HG03025 (cell line): ENCODE data around the gene EXOC4.
"Not testable (repeated sequence)": the region's sequence is repeated elsewhere in the genome, so short reads cannot be mapped to it uniquely, and the experiment has no call there.

Experiments used
- ATAC-seq: cut with Tn5 transposase; IDR thresholded peaks from one replicate; pipeline ENCODE4 v1.9.1; 2021; ENCODE audit warnings: mild to moderate bottlenecking, moderate library complexity; ENCODE audit not compliant: unreplicated experiment, low FRiP score

The EXOC4 gene

DNA sequence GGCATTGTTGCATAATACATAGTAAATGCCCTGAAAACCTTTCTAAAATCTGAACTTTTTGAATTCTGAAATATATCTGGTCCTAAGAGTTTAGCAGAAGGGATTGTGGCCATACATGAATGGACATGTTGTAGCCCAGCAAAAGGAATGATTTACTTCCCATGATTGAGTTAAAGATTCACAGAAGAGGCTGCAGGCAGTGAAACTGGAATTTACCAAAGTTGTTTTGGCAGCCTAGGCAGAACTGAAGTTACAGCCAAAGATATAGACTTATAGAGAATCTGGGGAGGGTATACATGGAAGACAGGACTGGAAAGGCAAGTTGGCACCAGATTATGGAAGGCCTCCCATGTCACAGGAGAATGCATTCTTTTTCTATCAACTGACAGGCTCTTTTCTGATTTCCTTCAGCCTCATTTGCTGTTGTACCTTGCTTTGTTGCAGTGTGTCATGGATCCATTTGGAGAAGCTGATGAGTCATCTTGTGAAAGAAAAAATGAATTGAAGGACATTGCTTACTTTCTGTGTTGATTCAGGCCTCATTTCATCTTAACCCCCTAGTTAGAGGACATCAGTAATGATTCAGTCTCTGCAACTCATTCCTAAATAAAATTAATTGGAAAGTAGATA, 518.1 kb downstream of the EXOC4 start:
- no peak for ATAC-seq

- ATAC-seq: no peak
Measured at GRCh38 chr7:133771788-133772419, 519.0 kb downstream of the EXOC4 start.

DNA sequence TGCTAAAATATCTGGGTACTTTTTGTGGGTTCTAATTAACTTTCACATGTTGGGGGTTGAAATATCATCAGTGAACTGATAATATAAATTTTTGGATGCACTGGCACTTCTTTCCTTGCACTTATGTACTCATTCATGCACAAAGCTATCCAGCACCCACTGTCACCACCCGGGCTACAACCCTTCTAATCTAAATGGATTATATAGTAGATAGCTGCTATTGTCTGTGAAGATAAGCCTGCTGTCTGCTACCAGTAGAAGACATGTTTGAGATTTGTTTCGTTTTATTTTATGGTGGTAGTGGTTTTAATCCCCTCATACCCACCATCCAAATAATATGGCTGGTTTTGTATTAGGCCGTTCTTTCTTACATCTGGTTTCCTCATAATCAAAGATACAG, 520.7 kb downstream of the EXOC4 start:
- ATAC-seq: no peak

DNA sequence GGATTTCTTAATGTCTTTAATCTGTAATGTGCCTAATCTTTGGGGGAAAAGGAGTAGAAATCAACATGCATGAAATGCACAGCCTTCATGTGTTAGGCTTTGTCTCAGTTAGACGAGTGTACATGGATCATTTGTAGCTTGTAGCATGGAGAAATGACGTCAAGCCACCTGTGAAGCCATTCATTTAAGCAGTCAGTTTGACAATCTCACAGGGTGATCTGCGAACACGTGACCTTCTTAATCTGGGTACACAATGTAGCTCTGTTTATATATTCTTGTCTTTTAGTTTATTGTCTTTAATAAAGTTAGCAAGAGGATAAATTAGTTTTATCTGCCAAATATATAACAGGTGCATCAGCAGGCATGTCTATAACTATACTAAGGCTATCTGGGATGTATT, 522.3 kb downstream of the EXOC4 start:
- no peak for ATAC-seq

GRCh38 chr7:133776266-133776665, 523.4 kb downstream of the EXOC4 start:
- ATAC-seq: no peak

- no peak for ATAC-seq
Measured at GRCh38 chr7:133777701-133778100, 524.8 kb downstream of the EXOC4 start.

- ATAC-seq: no peak
Measured at GRCh38 chr7:133778472-133778871, 525.6 kb downstream of the EXOC4 start.

DNA sequence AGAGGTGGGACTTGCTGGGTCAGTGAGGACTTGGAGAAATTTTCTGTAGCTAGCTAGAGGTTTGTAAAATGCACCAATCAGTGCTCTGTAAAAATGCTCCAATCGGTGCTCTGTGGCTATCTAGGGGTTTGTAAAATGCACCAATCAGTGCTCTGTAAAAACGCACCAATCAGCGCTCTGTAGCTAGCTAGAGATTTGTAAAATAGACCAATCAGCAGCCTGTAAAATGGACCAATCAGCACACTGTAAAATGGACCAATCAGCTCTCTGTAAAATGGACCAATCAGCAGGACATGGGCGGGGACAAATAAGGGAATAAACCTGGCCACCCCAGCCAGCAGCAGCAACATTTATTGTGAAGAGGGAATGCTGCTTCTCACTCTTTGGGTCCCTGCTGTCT, 526.7 kb downstream of the EXOC4 start:
- not testable (repeated sequence) for ATAC-seq

DNA sequence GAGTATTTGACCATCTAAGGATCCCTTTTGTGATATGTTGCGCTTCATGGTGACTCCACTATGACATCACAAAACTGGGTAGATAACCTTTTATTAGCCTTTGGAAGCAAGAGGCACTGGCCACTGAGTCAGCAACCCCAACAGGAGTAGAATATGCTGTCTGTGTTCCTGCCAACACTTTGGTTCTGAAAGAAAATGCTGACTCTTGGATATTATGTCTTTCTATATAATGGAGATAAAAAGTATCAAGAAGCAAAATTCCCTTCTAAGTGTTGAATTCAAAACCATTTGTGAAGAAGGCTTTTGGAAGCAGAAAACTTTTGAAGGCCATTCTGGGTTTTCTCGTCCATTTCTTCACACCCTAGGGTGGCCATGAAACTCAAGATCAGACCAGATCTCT, 528.0 kb downstream of the EXOC4 start:
- no peak for ATAC-seq

DNA sequence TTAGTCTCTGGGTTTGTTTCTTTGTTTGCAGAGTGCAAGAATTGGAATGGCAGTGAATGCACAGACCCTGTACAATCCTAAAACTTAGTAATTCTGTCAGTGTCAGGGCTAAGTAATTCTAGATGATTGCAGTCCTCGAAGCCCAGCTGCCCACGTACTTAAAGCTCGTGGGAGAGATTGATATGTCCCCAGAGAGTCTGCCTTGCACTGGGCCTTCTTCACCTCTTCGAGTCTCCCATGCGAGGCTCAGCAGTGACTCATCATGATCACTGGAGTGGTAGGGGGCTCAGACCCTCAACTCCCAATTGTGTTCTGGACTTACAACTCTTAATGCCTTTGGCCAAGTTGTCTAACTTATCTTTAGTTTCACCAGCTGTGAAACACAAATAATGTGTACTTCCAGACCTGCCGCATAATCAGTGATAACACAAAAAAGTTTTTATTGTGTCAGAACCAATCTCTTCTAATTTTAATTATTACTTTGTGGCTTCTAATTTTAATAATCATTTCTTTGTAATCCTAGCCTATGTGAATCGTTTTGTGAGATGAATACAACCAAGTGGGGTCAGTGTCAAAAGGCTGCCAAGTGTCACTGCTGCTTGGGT, 528.7 kb downstream of the EXOC4 start:
- no peak for ATAC-seq

DNA sequence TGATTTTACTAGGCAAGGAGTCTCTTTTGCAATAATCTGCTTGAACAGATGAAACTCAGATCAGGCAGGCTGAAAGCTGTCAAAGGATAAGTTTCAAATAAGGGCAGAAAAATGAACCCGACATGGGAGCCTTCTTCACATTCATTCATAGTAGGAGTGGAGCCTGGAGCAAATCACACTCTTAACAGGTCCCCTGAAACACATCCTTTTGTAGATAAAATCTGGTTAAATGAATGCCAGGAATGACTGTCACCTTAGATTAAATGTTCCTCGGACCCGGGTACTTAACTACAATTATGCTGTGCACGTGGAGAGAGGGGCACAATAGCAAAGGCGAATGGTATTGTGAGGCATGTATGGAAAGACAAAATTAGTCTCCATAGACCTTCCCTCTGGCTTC, 529.6 kb downstream of the EXOC4 start:
- ATAC-seq: no peak

DNA sequence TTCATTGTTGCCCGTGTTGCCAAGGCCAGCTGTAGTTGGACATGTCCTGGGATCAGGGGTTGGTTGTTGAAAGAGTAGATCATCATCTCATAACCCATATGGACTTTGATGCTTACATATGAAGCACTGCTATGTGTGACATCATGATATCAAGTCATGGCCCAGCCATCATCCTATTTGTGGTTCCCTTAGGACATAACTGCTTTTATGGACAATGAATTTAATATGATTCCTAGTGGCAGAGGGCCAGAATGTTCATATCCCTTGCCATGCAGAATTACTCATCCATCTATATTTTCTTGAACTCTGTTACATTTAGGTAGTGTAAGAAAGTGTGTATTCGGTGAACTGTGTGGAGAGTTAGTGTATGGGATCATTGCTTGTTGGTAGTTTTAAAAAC, 530.4 kb downstream of the EXOC4 start:
- ATAC-seq: no peak

DNA sequence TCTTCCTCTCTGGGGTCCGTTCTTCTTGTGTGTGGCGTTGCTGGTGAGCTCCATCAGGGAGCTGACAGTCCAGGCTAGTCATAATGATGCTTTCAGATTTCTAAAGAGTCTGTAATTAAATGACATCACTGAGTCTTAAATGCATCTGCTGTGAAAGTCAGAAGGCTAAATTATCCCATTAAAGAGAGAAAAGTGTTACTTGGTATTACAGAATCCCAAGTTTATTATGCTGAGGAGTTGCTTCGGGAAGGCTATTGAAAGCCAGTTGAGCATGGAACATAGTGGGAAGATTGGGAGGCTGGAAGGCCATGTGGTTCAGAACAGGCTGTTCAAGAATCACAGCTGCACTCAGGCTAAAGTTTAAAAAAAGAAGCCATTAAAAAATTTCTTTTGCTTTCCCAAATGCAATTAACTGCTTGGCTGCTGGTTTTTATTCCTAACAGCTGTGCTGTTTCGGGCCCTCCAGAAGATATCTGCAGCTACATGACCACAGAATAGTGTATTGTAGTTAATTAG, 531.7 kb downstream of the EXOC4 start:
- ATAC-seq: no peak

DNA sequence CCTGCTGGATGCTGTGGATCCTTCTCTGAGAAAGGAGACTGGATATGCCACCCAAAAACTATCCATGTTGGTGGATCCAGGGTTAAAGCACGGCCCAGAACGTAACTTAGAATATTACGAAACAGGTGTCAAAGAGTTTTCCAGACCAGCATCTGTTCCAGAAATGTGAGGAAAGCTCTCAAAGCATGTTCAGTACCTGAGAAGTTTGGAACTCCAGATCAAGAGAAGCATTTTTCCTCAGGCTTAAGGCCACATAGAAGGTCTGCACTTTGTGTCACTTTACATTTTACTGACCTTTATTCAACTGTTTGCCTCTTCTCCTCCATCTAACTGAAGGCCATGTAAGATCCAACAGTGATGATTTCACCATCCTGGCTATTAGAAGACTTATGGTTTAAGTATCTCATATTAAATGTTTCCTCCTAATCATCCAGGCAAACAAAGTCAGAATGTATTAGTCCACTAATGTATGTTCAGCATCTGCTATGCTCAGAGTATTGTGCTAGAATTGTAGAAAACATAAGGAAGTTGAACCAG, 533.6 kb downstream of the EXOC4 start:
- ATAC-seq: no peak

DNA sequence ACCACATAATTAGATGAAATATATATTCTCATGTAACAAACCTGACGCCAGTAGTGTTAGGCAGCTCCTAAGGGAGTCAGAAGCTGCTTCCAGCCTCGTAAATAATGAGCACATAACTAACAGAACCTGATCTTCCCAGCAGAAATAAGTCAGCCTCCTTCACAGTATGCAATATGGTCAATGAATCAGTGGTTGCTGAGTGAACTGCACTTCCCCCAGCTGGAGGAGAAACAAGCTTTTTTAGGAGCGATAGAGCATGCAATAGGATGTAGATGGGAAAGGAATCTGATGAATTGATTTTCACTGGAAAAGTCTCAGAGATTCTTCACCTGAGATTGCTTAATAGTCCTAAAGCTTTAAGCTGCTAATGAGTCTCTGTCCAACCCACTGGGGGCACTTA, 537.1 kb downstream of the EXOC4 start:
- no peak for ATAC-seq

GRCh38 chr7:133790911-133791310, 538.0 kb downstream of the EXOC4 start:
- no peak for ATAC-seq

DNA sequence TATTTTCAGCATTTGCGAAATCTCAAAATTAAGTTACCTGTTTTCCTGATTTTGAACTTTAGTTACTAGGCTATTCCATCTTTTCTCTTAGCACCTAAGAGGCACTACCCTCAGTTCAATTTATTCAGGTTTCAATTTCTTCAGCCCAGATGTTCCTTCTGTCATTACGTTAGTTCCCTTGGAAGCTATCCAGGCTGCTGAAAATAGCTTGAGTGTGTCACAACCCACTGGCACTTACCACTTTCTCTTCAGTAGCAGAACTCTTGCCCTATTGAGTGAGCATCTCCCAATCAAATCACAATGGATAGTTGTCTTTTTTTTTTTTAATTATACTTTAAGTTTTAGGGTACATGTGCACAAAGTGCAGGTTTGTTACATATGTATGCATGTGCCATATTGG, 541.6 kb downstream of the EXOC4 start:
- no peak for ATAC-seq

DNA sequence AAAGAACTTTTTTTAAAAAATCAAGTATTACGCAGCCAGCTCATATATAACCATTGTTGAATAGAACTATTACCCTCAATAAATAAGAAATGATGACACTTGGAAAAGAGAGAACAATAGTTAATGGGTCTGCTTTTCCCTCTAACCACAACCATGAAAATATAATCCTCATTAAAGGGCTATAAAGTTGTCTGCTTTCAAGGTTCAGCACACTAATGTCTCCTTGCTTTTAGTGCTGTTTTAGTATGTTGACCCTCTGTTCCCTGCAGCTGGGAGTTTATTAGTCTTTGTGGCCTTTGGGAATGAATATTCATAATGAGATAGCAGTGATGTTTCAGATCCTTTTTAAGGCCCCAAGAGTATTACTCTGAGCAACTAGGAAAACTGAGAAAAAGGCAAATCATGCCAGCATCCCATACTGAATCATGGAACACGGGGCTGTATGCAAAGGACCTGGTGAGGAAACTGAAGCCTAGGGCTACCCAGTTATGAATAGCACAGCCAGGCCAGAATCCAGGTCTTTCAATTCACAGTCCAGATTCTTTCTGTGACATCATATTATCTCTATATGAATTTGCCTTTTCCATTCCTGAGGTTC, 542.3 kb downstream of the EXOC4 start:
- ATAC-seq: no peak

- ATAC-seq: no peak
Measured at GRCh38 chr7:133796782-133797745, 544.2 kb downstream of the EXOC4 start.

GRCh38 chr7:133797818-133798520, 545.1 kb downstream of the EXOC4 start:
- no peak for ATAC-seq
